ENCODE results near the gene ALDH4A1. TPM values are rescaled to one million over a fixed set of nuclear protein-coding genes. Genes with fewer than 3 reads are reported as not detected.

ALDH4A1 gene
- total and polyA plus RNA-seq, 2 of the 4 experiments (the other 2 are of a cell fraction) = 8.6 to 21.1 TPM

GRCh38 chr1:18869847-18870594 lies 32.3 kb downstream of the ALDH4A1 start:
- no peak overlapping the region for H3K27ac ChIP-seq (ENCODE audit: insufficient read depth, low read length)
- no peak overlapping the region; the same call in 1 of the 2 replicates for H3K23ac ChIP-seq (ENCODE audit: low read depth, low read length)
- no peak overlapping the region for H4K8ac ChIP-seq (ENCODE audit: low read depth in 2 of 2, low read length in 2 of 2)
- H3K4me3 ChIP-seq (ENCODE audit: insufficient read depth, low read depth, low read length) = no peak overlapping the region
- no TSS peak for BruUV-seq (replicated peaks)
- no peak overlapping the region for H2AK5ac ChIP-seq (ENCODE audit: low read depth, low read length)
- H3K4me1 ChIP-seq (ENCODE audit: control insufficient read depth, insufficient read depth, low read length) = no peaks in the 10 kb centered on the region
- no peak overlapping the region for H3K56ac ChIP-seq (ENCODE audit: extremely low read depth, insufficient read depth, low read length)
- in situ Hi-C loops (cut with MboI; ENCODE audit: low sequenced_read_pairs) (loop anchor here (10.0 kb wide), 1 partner anchor 275 kb away; no protein-coding TSS in a partner anchor), intact Hi-C loops (cut with micrococcal nuclease) (no loop called here), dilution Hi-C loops (cut with HindIII; ENCODE audit: low sequenced_read_pairs, unreplicated experiment) (no loop called here)
- H3K9me3 ChIP-seq (ENCODE audit: control insufficient read depth, insufficient read depth, low read length) = no peaks in the 10 kb centered on the region
- no peak overlapping the region for H4K5ac ChIP-seq (ENCODE audit: low read depth, low read length)
- ChIA-PET CTCF (no interaction called here), POLR2A (ENCODE audit: unreplicated experiment) (no interaction called here)
- TF ChIP-seq POLR2A (IDR thresholded peaks at IDR 0.05; ENCODE audit: low read depth, low read length) = no peak
- no peak for TF ChIP-seq BHLHE40 (IDR thresholded peaks at IDR 0.05; ENCODE audit: low read depth, low read length)
- no peak for TF ChIP-seq RCOR1 (IDR thresholded peaks at IDR 0.05; ENCODE audit: insufficient replicate concordance, low read length)
- TF ChIP-seq MXI1 (IDR thresholded peaks at IDR 0.05; ENCODE audit: borderline replicate concordance, low read depth, low read length) = no peak
- TF ChIP-seq CEBPB (IDR thresholded peaks at IDR 0.05; ENCODE audit: low read depth, low read length) = no peak
- TF ChIP-seq MAFK (IDR thresholded peaks at IDR 0.05; ENCODE audit: low read depth, low read length) = no peak
- no peak for TF ChIP-seq ELK1 (IDR thresholded peaks at IDR 0.05; ENCODE audit: borderline replicate concordance, low read depth, low read length)
- TF ChIP-seq USF2 (IDR thresholded peaks at IDR 0.05; ENCODE audit: low read depth, low read length) = no peak
- TF ChIP-seq SMC3 (IDR thresholded peaks at IDR 0.05; ENCODE audit: low read depth, low read length) = no peak
- no peak for TF ChIP-seq RAD21 (IDR thresholded peaks at IDR 0.05; ENCODE audit: low read length)
- TF ChIP-seq RFX5 (IDR thresholded peaks at IDR 0.05; ENCODE audit: low read depth, low read length) = no peak
- H3K9ac ChIP-seq (ENCODE audit: low read depth, low read length) = no peak overlapping the region
- ATAC-seq (ENCODE audit: low read depth) (no peak), DNase-seq (no peak)
- no peak overlapping the region for H4K91ac ChIP-seq (ENCODE audit: insufficient read depth, low read depth, low read length)
- H3K36me3 ChIP-seq (ENCODE audit: control insufficient read depth, insufficient read depth, low read length) = peaks cover 2% of the 10 kb centered on the region; the same call in 1 of the 2 replicates
- no peak overlapping the region for H3K14ac ChIP-seq (replicated peaks; ENCODE audit: low read depth, low read length)
- H3K4ac ChIP-seq (ENCODE audit: low read depth, low read length) = no peak overlapping the region
- no peak overlapping the region for H2AFZ ChIP-seq (replicated peaks; ENCODE audit: low read length, poor library complexity)
- no peaks in the 10 kb centered on the region for H3K79me1 ChIP-seq (ENCODE audit: low read depth in 1 of 2, low read length in 2 of 2)
- peaks cover 20% of the 10 kb centered on the region for H3K27me3 ChIP-seq (ENCODE audit: control insufficient read depth, insufficient read depth, low read length)
- H3K4me2 ChIP-seq (ENCODE audit: low read depth, low read length) = no peak overlapping the region
- no peak overlapping the region for H2BK120ac ChIP-seq (ENCODE audit: low read depth, low read length)
- H2BK20ac ChIP-seq (ENCODE audit: low read depth, low read length) = no peak overlapping the region
- no peak overlapping the region for H2BK15ac ChIP-seq (ENCODE audit: low read depth, low read length)
- H2BK5ac ChIP-seq (ENCODE audit: low read depth, low read length, poor library complexity, severe bottlenecking) = no peak overlapping the region
- 63% methylated on average over 2 of the region's 9 CpGs; no CpG with 5 or more reads in 1 of the 2 experiments for WGBS, 2 experiments (ENCODE audit: extremely low coverage in 2 of 2, insufficient read length in 1 of 2)
- H3K9me1 ChIP-seq (ENCODE audit: insufficient read depth, low read length) = no peaks in the 10 kb centered on the region
- H4K20me1 ChIP-seq (ENCODE audit: insufficient read depth, low read length) = no peaks in the 10 kb centered on the region
- no peak overlapping the region for H2AK9ac ChIP-seq (replicated peaks; ENCODE audit: low read depth, low read length, poor library complexity)
- H3K18ac ChIP-seq (ENCODE audit: low read depth, low read length) = no peak overlapping the region
